Activated CD4-positive, alpha-beta T cell treated with anti-CD3 and anti-CD28 coated beads for 4 hours (primary cell): ENCODE results near the gene CPVL.

ENCODE experiments used
- DNase-seq, 2 donors: peaks; one replicate each; pipeline ENCODE4 v3.0.0-alpha.2; 2020

Gene CPVL

DNA sequence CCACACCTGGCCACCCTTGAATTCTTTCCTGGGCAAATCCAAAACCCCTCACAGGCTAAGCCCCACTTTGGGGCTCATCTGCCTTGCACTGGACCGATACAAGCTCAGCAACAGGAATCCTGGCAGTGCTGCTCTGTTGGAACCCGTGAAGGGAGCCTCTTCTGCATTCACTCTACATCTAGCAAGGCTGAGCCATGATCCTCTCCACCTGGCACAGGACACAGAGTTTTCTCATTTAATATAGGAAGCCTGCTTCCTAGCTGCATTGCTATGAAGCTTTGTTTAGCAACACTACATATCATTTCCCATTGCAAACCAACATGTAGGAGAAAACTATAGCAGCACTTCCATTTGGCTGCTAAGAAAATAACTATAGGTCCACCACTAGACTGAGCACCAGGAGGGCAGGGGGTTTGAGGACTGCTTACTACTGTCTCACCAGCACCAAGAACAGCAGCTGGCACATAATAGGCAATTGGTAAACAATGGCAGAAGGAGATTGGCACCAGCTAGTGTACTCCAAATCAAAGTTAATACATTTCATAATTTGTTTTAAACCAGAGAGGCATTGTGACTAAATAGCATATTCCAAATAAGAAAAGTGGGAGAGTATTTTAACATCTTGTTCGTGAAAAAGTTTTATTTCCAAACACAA, 56.1 kb downstream of the CPVL start:
- no peak for DNase-seq

DNA sequence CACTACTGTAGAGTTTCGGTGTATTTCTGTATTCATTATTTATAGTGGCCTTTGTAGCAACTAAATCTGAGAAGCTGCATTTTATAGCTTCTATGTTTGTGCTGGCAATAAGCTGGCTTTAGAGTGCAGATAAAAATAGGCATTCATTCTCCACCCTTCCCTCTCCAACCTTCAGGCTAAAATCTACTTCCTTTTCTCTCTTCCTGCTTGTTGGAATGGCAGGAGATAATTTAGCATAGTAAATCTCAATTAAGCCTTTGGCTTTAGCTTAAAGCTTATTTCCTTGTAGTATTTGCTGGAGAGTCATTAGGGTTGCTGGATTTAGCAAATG, 58.5 kb downstream of the CPVL start:
- no peak for DNase-seq

DNA sequence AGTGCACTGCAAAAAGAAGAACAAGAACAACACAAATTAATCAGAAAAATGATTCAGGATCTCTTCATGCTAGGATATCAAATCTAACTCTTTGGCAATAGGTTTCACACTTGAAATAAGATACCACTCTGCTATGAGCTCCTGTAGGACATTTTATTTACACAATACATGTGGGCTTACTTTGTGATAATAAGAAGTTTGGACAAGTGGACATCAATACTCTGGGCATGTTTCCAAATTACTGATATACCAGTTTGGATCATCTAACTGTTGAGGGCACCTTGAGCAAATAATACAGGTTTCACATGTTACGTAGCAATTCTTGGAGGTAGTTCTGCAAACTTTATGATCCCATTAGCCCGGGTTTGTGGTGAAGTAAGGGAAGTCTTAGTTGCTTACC, 59.8 kb downstream of the CPVL start:
- no peak for DNase-seq

DNA sequence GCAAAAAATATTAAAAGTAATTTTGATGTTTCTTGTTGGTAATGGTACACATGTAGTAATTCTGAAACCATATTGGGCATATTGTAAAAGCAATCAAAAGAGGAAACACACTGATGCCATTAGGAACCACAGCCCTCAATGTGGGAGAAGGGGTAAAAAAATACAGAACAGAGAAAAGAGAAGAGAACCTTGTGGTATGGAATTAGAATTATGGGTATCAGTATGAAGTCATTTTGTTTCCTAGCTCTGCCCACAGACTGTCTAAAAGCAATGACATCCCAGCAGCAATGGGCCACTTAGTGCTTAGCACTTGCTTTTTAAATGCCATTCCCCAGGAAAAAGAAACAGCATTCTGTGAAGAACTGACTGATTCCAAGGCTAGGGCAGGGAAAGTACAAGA, 61.5 kb downstream of the CPVL start:
- DNase-seq, result no peak

DNA sequence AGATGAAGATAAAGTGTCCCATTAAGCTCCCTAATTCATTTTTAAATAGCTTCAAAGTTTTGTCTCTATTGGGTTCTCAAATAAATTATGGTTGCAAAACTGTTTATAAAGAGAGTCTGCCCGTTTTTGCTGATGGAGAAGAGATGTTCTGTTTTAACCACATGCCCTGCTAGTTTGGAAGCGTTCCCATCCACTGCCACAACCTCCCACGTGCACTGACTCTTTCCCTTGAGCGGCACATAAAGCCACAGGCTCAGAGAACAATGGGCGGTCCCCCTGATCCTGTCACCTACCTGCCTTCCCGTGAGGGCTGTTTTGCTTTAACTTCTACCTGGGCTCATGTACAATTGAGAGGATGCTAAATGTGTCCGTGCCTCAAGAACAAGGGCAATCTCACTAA, 65.5 kb downstream of the CPVL start:
- DNase-seq, result no peak

DNA sequence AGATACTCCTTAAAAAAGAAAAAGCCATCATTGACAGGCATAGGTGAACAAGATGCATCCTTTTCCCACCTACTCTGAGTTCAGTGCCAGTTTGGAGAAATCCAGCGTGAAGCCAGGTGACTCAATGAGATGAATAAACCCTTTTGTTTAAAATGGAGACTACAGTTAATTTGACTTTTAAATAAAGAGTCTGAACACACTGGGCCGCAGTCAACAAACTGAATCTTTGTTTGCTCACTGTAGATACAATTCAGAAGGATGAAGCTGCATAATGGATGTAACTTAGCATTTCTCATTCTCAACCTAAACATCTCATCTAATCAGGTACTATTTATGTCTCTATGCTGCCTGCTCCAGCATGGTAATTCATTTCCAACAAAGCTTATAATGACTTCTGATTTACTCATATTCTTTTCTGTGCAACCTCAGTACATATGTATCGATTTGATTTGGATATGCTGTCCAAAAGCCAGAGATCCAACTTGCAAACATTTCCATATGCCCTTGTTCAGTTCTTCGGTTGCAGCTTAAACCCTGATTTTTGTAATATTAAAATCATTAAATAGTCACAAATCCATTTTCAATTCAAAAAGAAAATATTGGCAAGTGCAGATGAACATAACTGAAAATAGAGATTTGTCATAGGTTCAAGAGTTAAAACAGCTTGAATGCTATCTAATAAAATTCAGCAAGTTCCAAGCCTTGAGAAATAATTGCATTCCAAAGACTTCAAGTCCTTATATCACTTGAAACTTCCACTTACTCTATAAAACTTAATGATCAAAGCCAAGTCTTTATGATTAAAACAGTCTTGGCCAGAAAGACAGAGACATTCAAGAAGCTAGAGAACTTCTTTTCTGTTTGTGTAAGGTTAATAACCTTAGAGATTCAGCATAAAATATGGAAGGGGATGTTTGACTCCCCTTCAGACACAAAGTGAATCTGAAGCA, 67.8 kb downstream of the CPVL start:
- no peak for DNase-seq

DNA sequence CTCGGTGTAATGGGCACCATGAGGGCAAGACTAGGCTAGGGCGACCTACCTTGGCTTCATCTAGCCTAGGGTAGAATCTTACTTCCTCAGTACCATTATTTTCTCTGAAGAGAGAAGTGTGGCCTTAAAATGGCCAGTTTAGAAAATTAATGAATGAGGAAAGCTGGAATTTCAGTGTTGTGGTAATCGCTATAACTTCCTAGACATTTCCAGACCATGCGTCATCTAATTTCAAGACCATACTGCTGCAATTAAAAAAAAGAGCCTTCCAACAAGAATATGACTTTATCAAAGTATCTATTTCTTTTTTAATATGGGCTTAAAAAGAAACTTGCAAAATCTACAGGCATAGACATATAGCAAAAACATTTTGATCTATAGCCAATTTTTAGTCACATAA, 68.5 kb downstream of the CPVL start:
- no peak for DNase-seq

DNA sequence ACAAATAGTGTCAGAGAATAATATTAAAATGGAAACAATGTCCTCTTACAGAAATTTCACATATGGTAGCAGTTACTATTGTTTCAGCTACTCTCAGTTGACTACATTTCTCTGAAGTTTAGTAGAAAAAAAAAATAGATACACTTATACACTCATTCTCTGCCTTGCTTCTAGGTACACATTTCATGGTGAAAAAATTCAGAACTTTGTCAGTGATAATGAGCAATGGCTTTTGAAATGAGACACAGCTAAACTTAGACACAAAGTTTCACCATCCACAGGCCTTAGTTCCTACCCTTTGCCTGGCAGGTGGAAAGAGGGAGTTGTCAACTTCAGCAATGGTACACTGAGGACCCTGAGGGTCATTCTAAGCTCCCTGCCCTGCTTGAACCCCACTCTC, 69.2 kb downstream of the CPVL start:
- no peak for DNase-seq

DNA sequence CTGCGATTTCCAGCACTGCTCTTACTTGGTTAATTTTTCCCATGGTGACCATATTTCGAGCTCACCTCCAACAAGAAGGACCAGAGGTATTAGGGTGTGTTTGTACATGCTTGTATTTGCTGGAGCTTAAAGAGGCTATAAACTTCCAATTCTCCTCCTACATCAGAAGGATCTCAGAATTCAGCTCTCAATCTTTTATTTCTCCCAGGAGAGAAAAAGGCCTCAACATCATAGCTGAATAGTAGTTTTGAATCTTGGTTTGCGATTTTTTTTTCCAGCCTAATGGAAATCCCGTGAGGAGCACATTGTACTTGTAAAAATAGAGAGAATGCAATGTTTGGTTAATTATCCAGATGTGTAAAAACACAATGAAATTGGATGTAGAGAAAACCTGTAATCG, 69.7 kb downstream of the CPVL start:
- no peak for DNase-seq

DNA sequence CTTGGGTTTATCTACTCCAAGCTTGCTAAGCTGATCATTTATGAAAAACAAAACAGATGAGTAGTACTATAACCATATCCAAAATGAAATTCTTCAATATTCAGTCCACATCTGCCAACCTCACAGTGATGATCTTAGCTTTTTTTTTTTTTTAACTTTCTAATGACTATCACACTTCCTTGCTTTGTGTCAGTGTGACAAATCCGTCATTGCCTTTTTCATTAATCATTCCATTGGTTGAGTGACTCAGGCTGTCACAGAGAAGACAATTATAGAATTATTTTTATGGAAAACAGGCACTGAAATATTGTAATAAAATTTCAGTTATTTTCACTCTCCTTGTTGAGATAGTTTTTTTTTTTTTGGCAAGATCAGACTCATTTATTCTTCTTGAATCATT, 70.7 kb downstream of the CPVL start:
- DNase-seq, result no peak

DNA sequence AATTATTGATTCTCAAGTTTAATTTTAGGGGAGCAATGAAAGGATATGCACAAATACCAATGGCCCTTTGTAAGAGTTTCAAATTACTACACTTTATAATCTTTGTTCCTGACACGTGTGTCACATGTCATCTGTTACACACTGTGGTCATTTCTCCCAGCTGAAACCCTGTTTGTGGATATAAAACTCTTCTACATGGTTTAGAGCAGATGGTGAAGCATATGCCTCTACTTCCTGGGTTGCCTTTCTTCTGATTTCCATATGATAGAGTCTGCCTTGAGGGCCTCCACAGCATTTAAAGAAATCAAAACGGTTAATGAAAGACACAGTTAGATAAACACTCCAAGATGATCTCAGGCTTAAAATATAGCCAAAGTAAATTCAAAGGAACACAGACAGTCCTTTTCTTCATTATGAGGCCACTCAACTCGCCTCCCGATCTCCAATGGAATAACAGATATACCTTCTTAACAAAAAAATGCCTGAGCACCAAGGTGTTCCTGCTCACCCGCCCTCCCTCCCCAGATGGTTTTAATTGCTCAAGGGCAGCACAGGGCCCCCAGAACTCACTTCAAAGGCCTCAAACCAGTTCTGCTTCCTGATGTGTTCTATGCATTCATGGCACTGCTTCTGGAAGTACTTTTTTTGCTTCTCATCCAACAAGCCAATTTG, 75.0 kb downstream of the CPVL start:
- no peak for DNase-seq

DNA sequence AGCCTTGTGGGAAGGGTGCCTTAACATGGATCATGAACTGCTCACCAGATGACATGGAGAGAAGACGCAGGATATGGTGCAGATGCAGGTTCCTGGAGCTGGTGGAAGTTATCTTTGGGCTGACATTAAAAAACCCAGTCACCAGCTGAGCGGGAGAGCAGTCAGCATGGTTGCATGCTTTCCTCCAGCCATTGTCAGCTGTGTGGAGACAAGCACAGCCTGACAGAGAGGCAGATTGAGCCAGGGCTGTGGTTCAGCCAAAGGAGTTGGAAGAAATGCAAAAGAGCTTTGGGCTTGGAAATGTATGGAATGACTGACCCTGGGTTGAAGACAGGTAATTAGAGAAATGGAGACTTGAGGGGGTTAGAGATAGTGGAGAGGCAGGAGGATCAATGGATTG, 79.7 kb downstream of the CPVL start:
- DNase-seq, result no peak

DNA sequence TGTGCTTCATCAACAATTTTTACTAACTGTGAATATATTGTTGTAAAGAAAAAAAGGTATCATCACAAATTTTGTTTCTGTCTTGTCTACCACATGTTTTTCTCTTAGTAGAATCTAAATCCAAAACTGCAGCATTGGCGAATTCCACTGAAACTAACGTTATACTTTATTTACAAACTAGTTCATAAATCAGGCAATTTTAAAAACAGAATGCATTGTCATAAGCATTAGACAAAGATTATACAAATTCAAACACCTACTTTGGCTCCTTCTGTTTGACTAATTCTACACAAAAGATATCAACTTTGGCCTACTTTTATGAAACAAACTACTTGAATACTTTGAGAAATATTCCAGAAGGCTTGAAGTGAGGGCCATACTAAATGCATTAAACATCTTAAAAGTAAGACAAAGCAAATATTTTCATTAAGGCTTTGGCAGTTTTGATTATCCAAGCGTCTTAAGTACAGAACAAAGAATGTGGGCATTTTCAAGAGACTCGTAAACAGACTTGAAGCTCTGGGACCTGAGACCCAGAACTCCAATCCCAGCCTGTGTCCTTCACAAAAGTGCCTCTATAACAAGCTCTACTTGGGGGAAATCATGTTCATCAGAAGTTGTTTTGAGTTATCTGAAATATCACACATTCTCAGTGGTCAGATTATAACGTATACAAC, 81.0 kb downstream of the CPVL start:
- no peak for DNase-seq

DNA sequence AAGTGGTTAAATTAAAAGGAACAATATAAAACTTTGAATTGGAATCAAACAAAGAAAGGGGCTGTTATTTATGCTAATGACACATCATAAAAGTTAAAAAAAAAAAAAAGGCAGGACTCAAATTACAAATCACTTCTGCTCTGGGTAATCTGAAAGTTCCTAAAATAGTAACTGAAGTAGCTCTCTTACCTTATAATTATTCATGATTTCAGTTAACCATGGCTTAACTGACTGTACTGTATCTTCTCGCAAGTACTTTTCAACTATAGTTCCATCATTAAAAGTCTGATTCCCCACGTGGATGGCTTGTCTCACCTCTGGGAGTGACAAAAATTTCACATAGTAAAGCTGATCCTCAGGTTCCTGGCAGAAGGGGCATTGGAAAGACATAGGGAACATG, 82.5 kb downstream of the CPVL start:
- no peak for DNase-seq

DNA sequence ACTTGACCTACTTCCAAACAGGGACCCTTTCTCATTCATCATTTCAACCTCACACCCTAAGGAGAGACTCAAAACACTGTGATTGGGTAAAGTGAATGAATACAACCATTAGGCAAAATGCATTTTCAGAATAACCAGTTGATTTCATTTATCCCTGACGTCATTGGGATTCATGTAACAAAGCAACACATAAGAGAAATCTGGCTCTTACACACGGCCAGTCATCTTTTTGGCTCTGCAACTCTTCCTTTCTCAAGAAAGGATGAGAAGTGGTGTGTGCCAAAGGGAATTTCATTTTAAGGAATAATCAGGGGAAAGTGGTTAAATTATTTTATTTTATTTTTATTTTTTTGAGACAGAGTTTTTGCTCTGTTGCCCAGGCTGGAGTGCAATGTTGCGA, 83.1 kb downstream of the CPVL start:
- DNase-seq, result no peak

DNA sequence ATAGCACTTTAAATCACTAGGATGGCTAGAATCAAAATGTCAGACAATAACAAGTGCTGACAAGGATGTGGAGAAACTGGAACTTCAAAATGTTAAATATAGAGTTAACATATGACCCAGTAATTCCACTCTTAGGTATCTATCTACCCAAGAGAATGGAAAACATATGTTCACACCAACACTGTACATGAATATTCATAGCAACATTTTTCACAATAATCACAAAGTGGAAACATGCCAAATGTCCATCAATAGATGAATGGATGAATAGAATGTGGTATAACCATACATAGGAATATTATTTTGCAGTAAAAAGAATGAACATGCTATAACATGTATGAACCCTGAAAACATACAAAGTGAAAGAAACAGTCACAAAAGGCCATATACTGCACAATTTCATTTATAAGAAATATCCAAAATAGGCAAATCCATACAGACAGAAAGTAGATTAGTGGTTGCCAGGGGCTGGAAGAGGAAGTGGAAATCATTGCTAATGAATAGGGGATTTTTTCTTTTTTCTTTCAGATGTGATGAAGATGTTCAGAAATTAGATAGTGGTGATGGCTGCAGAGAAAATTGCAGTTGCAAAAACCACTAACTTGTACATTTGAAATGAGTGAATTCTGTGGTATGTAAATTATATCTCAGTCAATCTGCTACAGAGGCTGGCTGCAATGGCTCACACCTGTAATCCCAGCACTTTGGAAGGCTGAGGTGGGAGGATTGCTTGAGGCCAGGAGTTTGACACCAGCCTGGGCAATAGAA, 93.0 kb downstream of the CPVL start:
- DNase-seq, result no peak

DNA sequence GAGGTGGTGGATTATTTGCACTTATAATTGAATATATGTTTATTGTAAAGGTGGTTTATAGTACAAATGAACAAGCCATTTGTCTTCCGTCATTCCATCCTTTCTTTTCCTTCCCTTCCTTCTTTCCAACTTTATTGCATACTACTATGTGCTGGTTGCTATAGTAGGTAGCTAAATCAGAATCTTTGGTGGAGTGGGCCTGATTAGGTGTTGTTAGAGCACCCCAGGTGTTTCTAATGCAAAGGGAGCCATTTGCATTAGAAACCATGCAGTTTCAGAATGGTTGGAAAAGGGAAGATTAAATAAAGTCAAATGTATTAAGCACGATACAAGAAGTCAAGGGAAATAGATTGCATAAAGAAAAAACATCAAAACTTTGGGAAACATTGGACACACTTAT, 99.4 kb downstream of the CPVL start:
- DNase-seq, result no peak

DNA sequence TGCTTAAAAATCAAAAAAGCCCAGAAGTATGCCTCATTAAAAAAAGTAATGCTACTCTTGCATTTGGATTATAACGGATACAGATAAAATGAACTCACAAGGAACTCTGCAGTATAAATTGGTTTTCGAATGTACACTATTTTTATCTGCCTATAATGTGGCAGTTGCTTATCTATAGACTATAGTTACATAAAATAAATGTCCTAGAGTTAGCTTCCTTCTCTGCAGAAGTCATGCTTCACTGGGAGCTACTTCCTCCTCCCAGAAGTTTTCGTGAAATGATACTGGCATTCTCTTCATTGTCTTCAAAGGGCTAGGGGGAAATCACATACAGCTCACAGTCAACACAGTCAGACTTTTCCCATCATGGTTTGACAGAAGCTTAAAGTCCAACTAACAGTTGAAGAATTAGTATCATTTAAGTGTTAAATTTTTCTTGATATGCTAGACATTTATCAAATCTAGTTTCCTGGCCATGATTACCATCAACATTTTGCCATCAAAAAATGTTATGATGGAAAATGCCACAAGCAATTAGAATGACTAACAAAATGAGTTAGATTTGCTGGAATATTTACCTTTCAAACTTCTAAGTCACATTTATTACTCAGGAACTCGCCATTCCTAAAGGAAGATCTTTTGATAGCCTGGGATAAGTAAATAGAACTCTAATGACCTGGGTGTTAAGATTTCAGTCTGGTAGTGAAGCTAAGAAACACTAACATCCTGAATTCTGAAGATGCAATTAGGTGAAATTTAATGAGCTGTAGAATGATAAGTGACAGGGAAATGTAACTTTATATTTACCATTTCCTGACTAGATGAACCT, 100.9 kb downstream of the CPVL start:
- DNase-seq, result no peak

DNA sequence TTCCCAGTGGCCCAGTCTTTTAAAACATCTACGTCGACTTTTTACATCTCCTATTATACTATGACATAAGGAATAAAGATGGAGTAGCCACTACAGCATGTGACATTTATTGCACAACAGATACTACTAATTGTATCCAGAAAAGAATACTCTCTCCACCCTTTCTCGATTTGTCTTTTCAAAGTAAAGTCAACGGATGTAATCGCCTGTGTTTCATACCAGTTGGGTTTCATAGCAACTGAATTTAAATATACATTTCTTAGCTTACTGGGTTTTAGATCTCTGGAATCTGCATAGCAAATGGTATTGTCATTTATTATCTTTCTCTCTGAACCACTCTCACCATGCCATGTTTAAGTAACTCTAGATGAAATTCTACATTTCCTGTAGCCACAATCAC, 101.8 kb downstream of the CPVL start:
- no peak for DNase-seq

DNA sequence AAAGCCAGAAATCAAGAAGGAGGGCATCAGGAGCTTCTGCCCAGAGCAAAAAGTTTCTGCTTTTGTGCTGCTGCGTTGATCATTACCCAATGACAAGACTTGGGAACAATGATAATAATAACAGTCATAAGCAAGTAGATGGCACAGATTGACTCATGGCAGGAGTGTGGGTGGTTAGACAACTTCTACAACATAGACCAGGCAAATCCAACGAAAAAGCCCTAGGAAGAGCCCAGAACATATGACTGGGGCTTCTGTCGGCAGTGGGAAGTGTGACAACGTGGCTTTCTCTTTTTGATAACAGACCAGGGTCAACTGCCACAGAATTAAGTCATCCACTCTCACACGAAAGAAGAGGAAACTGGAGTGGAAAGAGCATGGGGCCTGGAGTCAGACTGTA, 102.8 kb downstream of the CPVL start:
- DNase-seq, result no peak

DNA sequence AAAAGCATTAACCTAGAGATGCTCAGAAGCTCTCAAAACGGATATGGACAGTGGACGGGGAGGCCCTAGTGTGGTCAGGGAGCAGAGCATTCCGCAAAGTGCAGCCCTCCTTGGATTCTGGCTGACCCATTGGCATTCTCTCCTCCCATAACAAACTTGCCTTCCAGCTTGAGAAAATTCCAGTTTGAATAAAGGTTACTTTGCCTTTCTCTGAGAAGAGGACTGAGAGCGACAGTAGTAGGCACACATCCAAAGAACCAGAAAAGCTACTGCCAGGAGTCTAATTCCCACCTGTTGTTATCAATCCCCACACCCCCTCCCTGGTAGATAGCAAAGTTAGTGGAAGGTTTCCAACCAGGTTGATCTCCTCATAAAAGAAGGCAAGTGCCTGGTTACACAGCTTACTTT, 103.5 kb downstream of the CPVL start:
- DNase-seq, result no peak

DNA sequence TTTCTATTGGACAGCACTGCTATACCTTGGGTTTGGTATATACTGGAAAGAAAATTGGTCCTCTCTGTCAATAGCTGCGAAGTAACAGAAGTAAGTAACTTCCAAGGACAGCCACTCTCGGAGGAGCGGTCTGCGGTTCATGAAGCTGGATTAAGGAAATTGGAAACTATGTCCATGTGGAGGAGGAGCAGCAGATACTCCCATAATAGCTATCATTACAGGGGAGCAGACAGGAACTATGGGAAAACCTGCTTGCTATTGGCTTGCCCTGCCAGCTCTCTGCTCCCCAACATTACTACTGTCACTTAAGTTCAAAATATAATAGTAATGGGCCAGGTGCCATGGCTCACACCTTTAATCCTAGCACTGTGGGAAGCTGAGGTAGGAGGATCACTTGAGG, 104.3 kb downstream of the CPVL start:
- DNase-seq, result no peak
